ENCODE results near the gene SLC35F6.

- TF ChIP-seq, protein P1, sequence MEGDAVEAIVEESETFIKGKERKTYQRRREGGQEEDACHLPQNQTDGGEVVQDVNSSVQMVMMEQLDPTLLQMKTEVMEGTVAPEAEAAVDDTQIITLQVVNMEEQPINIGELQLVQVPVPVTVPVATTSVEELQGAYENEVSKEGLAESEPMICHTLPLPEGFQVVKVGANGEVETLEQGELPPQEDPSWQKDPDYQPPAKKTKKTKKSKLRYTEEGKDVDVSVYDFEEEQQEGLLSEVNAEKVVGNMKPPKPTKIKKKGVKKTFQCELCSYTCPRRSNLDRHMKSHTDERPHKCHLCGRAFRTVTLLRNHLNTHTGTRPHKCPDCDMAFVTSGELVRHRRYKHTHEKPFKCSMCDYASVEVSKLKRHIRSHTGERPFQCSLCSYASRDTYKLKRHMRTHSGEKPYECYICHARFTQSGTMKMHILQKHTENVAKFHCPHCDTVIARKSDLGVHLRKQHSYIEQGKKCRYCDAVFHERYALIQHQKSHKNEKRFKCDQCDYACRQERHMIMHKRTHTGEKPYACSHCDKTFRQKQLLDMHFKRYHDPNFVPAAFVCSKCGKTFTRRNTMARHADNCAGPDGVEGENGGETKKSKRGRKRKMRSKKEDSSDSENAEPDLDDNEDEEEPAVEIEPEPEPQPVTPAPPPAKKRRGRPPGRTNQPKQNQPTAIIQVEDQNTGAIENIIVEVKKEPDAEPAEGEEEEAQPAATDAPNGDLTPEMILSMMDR (conservative IDR thresholded peaks at IDR 0.05; ENCODE audit: low read depth, low read length) = no peak
- no peak for TF ChIP-seq EZH2 (IDR thresholded peaks at IDR 0.05; ENCODE audit: low read length, unreplicated experiment)
- TF ChIP-seq EZH2phosphoT487 (IDR thresholded peaks at IDR 0.05; ENCODE audit: borderline replicate concordance, low read length) = no peak
Measured at GRCh38 chr2:26776195-26776800, 12.2 kb downstream of the SLC35F6 start.
